GM19467 (cell line): ENCODE data around the gene PRSS53.
A peak's percentile ranks its signal among the peaks of the same experiment; 100 is the strongest.

ENCODE experiments used
- ATAC-seq: cut with Tn5 transposase; IDR thresholded peaks from one replicate; pipeline ENCODE4 v1.9.1; 2021; ENCODE audit warnings: mild to moderate bottlenecking, moderate library complexity; ENCODE audit not compliant: unreplicated experiment

PRSS53 gene

DNA sequence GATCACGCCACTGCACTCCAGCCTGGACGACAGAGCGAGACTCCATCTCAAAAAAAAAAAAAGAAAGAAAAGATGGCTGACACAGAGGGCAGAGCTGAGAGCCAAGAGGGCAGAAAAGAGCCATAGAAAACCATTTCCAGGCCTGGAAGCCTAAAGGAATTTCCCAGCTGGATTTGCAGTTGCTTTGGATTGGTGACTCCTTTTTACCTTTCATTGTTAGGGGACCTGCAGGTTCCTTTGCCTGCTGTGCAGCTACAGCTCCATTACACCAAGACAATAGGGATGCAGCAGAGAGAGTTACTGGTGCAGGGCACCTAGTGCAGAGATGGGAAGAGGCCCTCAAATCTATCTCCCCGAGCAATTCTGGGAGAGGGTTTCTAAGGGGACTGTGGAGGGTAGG lies 33.1 kb downstream of the PRSS53 start:
- ATAC-seq: no peak

DNA sequence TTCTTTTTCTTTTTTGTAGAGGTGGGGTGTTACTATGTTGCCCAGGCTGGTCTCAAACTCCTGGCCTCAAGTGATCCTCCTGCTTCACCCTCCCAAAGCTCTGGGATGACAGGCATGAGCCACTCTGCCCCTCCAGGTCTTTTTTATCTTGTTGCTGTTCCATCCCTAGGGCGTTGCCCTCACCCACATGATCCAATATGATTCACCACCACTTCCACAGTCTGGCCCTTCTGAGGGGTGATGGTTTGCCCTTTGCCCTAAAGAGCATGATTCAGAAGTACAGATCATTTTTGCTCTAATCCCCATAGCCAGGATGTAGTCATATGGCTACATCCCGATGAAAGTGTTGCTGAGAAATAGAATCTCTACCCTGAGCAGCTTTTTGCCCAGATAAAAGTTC lies 36.6 kb downstream of the PRSS53 start:
- ATAC-seq: no peak

DNA sequence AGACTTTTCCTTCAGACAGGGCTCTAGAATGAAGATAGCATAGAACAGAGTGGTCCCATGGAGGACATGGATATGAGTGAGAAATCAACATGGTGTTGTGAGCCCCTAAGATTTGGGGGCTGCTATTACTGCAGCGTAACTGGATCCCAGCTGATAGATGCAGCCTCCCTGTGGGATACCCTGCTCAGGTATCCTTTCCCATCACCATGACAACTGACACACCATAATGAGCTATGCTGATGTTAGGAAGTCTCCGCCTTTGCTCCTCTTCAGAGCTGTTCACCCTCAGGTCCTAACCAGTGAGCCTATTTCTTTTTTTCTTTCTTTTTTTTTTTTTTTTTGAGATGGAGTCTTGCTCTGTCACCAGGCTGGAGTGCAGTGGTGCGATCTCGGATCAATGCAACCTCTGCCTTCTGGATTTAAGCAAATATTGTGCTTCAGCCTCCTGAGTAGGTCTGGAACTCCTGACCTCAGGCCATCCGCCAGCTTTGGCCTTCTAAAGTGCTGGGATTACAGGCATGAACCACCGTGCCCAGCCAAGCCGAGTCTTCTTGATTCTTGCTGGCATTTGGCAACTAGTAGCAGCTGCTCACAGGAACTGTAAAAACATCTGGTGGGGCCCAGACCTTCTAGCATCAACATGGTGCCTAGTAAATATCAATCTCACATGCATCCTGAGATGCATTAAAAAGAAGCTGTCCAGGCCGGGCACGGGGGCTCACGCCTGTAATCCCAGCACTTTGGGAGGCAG lies 38.3 kb downstream of the PRSS53 start:
- ATAC-seq: no peak

DNA sequence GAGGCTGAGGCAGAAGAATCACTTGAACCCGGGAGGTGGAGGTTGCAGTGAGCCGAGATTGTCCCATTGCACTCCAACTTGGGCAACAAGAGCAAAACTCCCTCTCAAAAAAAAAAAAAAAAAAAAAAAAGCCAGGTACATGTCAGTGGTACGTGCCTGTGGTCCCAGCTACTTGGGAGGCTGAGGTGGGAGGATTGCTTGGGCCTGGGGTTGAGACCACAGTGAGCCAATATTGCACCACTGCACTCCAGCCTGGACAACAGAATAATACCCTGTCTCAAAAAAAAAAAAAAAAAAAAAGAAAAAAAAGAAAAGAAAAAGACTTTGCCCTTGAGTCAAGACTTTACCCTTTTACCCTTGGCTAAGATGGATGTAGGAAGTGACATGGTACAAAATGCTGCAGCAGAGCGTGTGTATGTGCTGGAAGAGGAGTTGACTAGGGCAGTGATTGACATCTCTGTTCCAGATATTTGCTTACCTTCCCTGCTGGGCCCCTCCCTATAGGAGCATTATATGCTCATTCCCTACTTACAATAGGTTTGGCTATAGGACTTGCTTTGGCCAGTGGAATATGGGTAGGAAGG lies 44.8 kb downstream of the PRSS53 start:
- no peak for ATAC-seq

DNA sequence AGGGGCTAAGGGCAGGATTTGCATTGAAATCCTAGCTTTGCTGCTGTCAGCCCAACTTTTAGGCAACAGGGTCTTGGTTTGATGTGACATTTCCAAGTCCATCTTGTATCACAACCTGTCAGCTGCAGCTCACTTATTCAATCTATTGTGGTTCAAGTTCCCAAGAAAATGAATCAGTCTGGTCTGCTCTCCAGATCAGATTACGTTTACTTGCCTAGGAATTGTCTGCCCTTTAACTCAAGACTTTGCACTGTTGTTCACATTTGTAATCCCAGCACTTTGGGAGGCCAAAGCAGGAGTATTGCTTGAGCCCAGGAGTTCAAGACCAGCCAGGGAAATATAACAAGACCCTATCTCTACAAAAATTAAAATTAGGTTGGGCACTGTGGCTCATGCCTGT lies 45.4 kb downstream of the PRSS53 start:
- ATAC-seq: no peak

- no peak for ATAC-seq
These were observed 45.9 kb downstream of the PRSS53 start for GRCh38 chr16:31042866-31043265.

GRCh38 chr16:31038993-31039392 lies 49.8 kb downstream of the PRSS53 start:
- ATAC-seq: no peak

- no peak for ATAC-seq
These were observed 52.1 kb downstream of the PRSS53 start for GRCh38 chr16:31036691-31037090.

DNA sequence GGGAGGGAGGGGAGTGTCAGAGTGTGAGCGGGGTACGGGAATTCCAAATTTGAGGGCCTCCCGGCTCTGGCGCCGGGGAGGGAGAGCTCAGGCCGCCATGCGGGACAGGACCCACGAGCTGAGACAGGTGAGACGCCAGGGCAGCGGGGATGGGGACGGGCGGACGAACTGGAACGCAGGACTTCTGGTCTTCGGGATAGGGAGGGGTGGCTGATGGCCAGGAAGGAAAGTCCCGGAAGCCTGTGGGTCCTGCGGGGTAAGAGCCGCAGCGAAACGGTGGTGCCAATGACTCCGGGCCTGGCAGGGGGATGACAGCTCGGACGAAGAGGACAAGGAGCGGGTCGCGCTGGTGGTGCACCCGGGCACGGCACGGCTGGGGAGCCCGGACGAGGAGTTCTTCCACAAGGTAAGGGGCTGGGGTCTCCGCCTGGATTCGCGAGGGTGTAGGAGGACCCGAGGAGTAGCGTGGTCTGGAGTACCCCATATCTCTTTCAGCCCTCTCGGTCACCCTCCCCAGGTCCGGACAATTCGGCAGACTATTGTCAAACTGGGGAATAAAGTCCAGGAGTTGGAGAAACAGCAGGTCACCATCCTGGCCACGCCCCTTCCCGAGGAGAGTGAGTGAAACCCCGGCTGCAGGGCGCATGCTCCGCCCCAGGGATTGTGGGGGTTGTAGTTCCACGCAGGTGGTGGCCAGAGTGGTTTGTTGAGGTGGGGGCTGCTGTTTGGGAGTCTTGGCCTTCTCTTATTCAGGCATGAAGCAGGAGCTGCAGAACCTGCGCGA lies 54.8 kb downstream of the PRSS53 start:
- peak; percentile 45 for ATAC-seq
